IMR-90 (cell line): ENCODE data around the gene WNT11.

ENCODE experiments used
- BHLHE40 ChIP-seq: fragments of 150-350 bp; IDR thresholded peaks from 2 replicates; pipeline ENCODE4 v1.6.1; 2016; ENCODE audit warnings: mild to moderate bottlenecking, low read depth, low read length
- CEBPB ChIP-seq: IDR thresholded peaks from 2 replicates; pipeline ENCODE4 v1.6.1; 2012; ENCODE audit warnings: low read depth, low read length, improper control_type of control experiment
- FOS ChIP-seq: fragments of 150-350 bp; IDR thresholded peaks from 2 replicates; pipeline ENCODE4 v1.6.1; 2016; ENCODE audit warnings: low read depth, low read length
- MAFK ChIP-seq: IDR thresholded peaks from 2 replicates; pipeline ENCODE4 v1.6.1; 2012; ENCODE audit warnings: low read depth, low read length, improper control_type of control experiment
- MXI1 ChIP-seq: IDR thresholded peaks from 2 replicates; pipeline ENCODE4 v1.6.1; 2012; ENCODE audit warnings: low read depth, mild to moderate bottlenecking, low read length, moderate library complexity, borderline replicate concordance
- POLR2A ChIP-seq: IDR thresholded peaks from 2 replicates; pipeline ENCODE4 v1.6.1; 2012; ENCODE audit warnings: mild to moderate bottlenecking, low read depth, low read length
- RAD21 ChIP-seq: IDR thresholded peaks from 2 replicates; pipeline ENCODE4 v1.6.1; 2012; ENCODE audit warnings: low read length, improper control_type of control experiment
- RFX5 ChIP-seq: IDR thresholded peaks from 2 replicates; pipeline ENCODE4 v1.8.0; 2012; ENCODE audit warnings: low read depth, mild to moderate bottlenecking, low read length, moderate library complexity
- SMC3 ChIP-seq: fragments of 150-350 bp; IDR thresholded peaks from 2 replicates; pipeline ENCODE4 v1.6.1; 2016; ENCODE audit warnings: low read depth, mild to moderate bottlenecking, antibody characterized with exemption, low read length, moderate library complexity
- TF ChIP-seq, protein P1 (sequence below): conservative IDR thresholded peaks from 2 replicates; pipeline ENCODE4 v1.5.1; 2012; ENCODE audit warnings: mild to moderate bottlenecking, low read depth, low read length, improper control_type of control experiment
- TF ChIP-seq, protein P2 (sequence below): fragments of 150-350 bp; IDR thresholded peaks from 2 replicates; pipeline ENCODE4 v1.6.1; 2017; ENCODE audit warnings: mild to moderate bottlenecking, antibody characterized with exemption, low read length, low read depth

DNA sequence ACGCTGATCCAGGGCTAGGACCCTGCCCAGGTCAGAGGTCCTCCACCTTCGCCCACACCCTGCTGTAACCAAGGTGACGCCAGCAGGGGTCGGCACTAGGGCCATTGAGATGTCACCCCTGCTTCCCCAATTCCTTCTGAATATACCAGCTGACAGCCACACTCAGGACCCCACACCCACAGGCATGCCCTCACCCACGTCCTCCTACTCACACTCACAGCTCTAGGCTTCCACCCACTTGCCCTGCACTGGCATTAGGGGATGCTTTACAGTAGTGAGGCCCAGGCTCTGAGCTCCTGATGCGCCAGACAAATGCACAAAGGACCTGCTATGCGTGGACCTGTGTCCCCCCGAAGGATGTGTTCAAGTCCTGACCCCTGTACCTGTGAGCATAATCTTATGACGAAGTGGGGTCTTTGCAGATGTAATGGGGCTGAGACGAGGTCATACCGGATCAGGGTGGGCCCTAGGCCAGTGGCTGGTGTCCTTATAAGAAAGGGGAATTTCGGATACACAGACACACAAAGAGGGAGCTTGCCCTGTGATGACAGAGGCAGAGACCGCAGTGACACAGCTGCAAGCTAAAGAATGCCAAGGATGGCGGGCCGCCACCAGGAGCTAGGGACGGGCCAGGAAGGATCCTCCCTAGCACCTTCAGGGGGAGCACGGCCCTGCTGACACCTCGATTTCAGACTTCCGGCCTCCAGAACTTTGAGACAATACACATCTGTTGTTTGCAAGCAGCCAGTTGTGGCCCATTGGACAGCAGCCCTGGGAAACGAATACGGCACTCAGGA is 11.2 kb downstream of the WNT11 start:
- no peak for TF ChIP-seq MXI1
- no peak for TF ChIP-seq FOS
- no peak for TF ChIP-seq RFX5
- TF ChIP-seq, protein P1, sequence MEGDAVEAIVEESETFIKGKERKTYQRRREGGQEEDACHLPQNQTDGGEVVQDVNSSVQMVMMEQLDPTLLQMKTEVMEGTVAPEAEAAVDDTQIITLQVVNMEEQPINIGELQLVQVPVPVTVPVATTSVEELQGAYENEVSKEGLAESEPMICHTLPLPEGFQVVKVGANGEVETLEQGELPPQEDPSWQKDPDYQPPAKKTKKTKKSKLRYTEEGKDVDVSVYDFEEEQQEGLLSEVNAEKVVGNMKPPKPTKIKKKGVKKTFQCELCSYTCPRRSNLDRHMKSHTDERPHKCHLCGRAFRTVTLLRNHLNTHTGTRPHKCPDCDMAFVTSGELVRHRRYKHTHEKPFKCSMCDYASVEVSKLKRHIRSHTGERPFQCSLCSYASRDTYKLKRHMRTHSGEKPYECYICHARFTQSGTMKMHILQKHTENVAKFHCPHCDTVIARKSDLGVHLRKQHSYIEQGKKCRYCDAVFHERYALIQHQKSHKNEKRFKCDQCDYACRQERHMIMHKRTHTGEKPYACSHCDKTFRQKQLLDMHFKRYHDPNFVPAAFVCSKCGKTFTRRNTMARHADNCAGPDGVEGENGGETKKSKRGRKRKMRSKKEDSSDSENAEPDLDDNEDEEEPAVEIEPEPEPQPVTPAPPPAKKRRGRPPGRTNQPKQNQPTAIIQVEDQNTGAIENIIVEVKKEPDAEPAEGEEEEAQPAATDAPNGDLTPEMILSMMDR, result no peak
- no peak for TF ChIP-seq POLR2A
- TF ChIP-seq SMC3, result no peak
- TF ChIP-seq MAFK, result no peak
- TF ChIP-seq CEBPB, result no peak
- TF ChIP-seq RAD21, result no peak
- TF ChIP-seq BHLHE40, result no peak
- TF ChIP-seq, protein P2, sequence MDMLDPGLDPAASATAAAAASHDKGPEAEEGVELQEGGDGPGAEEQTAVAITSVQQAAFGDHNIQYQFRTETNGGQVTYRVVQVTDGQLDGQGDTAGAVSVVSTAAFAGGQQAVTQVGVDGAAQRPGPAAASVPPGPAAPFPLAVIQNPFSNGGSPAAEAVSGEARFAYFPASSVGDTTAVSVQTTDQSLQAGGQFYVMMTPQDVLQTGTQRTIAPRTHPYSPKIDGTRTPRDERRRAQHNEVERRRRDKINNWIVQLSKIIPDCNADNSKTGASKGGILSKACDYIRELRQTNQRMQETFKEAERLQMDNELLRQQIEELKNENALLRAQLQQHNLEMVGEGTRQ, result no peak
